Left ventricle myocardium inferior (tissue), 1 donor: Measurements from ENCODE around the gene TMEM150B. TPM values are rescaled to one million over a fixed set of nuclear protein-coding genes. Genes with fewer than 3 reads are reported as not detected.

Source experiments
- DNase-seq: peaks from one replicate; pipeline ENCODE4 v3.0.0-alpha.2; 2020
- H3K27ac ChIP-seq: fragments of 200-600 bp; replicated peaks from 2 replicates; pipeline ENCODE4 v1.8.0; 2021
- H3K27me3 ChIP-seq: fragments of 200-600 bp; 2 replicates; pipeline ENCODE4 v1.8.0; 2021; ENCODE audit warnings: low read depth
- H3K36me3 ChIP-seq: fragments of 200-600 bp; 2 replicates; pipeline ENCODE4 v1.8.0; 2021
- H3K4me1 ChIP-seq: fragments of 200-600 bp; 2 replicates; pipeline ENCODE4 v1.8.0; 2021
- H3K4me3 ChIP-seq: fragments of 200-600 bp; 2 replicates; pipeline ENCODE4 v1.8.0; 2021; ENCODE audit warnings: mild to moderate bottlenecking, moderate library complexity
- H3K9me3 ChIP-seq: fragments of 200-600 bp; replicated peaks from 2 replicates; pipeline ENCODE4 v1.8.0; 2021
- intact Hi-C: fragments of 100-400 bp; cut with micrococcal nuclease; formaldehyde crosslinking; loops from one replicate; pipeline ENCODE4 v1.11.0; 2022
- total RNA-seq: library from RNA; stranded (reverse); fragmentation: NEBNext Ultra II Directional; extraction: Animal tissue kit (Norgen Biotek cat#: 25700); gene quantifications from one replicate; pipeline ENCODE4 v1.2.1, GENCODE V29; 2021
- TF ChIP-seq, protein P1 (sequence below): fragments of 200-600 bp; IDR thresholded peaks from 2 replicates; pipeline ENCODE4 v1.8.0; 2021; ENCODE audit warnings: antibody characterized with exemption, mild to moderate bottlenecking, borderline replicate concordance
- donor health status: DM: no; HTN: yes; CAD: no; lungs with severe emphysema.

TMEM150B gene
- total RNA-seq, 1 donor from 2014 or later = 2.0 TPM

DNA sequence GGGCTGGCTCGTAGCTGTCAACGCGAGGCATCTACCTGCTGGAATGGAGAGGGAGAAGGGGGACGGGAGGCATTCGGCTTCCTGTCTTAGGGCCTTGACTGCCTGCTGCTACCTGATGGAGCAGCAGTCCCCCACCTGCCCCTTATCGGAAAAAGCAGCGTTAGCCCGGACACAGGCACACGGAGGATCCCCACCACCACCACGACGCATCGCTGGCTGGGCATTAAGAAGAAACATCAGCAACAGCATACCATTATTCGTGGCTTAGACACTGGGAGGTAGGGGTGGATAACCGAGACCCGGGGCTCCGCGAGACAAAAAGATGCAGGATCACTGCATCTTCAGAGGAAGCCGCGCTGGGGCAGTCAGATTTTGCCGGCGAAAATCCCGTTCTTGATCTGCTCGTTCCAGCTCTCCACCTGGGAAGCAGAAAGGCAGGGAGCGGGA, 28.2 kb upstream of the TMEM150B start:
- H3K27me3 ChIP-seq = peaks cover 85% of the 10 kb centered on the region
- peak overlapping the region; percentile 61 for H3K4me3 ChIP-seq
- no peaks in the 10 kb centered on the region for H3K9me3 ChIP-seq
- TF ChIP-seq, protein P1, sequence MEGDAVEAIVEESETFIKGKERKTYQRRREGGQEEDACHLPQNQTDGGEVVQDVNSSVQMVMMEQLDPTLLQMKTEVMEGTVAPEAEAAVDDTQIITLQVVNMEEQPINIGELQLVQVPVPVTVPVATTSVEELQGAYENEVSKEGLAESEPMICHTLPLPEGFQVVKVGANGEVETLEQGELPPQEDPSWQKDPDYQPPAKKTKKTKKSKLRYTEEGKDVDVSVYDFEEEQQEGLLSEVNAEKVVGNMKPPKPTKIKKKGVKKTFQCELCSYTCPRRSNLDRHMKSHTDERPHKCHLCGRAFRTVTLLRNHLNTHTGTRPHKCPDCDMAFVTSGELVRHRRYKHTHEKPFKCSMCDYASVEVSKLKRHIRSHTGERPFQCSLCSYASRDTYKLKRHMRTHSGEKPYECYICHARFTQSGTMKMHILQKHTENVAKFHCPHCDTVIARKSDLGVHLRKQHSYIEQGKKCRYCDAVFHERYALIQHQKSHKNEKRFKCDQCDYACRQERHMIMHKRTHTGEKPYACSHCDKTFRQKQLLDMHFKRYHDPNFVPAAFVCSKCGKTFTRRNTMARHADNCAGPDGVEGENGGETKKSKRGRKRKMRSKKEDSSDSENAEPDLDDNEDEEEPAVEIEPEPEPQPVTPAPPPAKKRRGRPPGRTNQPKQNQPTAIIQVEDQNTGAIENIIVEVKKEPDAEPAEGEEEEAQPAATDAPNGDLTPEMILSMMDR = no peak
- intact Hi-C loops = no loop called here
- no peak overlapping the region for H3K27ac ChIP-seq
- H3K4me1 ChIP-seq = peaks cover 19% of the 10 kb centered on the region
- no peak for DNase-seq
- no peaks in the 10 kb centered on the region for H3K36me3 ChIP-seq

DNA sequence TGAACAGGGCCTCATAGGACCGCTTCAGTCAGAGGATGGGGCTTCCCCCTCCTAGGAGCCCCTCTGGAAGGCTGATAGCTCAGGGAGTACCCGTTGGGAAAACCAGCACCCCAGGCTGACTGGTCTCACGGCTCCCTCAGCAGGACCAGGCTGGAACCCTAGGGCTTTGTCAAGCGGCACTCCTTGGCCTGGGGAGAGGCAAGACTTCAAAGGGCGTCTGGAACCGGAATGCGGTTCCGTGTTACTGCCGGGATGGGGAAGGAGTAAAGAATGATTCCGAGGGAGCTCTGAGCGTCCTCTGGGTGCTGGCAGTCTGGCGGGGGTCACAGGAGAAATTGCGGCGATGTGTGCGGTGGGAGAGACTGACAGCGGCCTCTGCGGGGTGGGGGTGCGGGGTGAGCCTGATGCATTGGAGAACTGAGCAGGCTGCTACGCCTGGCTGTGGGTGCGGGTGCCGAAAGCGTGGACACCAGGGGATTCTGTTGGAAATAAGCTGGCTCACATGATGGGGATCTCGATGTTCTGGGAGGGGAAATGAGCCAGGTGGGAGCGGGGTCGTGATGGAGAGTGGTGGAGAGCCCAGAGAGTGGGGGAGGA, 27.5 kb upstream of the TMEM150B start:
- no peak overlapping the region for H3K4me3 ChIP-seq
- H3K4me1 ChIP-seq = peaks cover 19% of the 10 kb centered on the region
- intact Hi-C loops = no loop called here
- H3K36me3 ChIP-seq = no peaks in the 10 kb centered on the region
- no peak for DNase-seq
- no peaks in the 10 kb centered on the region for H3K9me3 ChIP-seq
- H3K27me3 ChIP-seq = peaks cover 79% of the 10 kb centered on the region
- TF ChIP-seq, protein P1 = no peak
- no peak overlapping the region for H3K27ac ChIP-seq

DNA sequence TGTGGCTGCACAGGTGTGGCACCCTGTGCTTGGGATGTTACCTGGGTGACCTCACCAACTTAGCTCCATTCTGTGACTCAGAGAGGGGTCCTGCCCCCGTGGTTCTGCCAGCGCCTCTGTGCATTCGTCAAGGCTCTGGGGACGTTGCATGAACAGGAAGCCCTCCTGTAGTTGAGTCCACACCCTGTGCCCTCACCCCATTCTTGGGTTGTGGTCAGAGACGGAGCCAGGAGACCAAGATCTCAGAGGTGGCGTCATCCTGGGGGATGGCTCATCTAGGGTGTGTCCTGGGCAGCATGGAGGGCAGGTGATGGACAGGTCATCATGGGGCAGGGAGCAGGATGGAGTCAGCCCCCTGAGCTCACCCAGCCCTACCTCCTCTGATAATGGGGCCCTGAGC, 26.9 kb upstream of the TMEM150B start:
- Histone ChIP-seq H3K36me3 (no peaks in the 10 kb centered on the region), H3K4me1 (peaks cover 19% of the 10 kb centered on the region), H3K4me3 (no peak overlapping the region), H3K27ac (no peak overlapping the region), H3K27me3 (peaks cover 73% of the 10 kb centered on the region), H3K9me3 (no peaks in the 10 kb centered on the region)
- intact Hi-C loops = no loop called here
- TF ChIP-seq, protein P1 = no peak
- no peak for DNase-seq

DNA sequence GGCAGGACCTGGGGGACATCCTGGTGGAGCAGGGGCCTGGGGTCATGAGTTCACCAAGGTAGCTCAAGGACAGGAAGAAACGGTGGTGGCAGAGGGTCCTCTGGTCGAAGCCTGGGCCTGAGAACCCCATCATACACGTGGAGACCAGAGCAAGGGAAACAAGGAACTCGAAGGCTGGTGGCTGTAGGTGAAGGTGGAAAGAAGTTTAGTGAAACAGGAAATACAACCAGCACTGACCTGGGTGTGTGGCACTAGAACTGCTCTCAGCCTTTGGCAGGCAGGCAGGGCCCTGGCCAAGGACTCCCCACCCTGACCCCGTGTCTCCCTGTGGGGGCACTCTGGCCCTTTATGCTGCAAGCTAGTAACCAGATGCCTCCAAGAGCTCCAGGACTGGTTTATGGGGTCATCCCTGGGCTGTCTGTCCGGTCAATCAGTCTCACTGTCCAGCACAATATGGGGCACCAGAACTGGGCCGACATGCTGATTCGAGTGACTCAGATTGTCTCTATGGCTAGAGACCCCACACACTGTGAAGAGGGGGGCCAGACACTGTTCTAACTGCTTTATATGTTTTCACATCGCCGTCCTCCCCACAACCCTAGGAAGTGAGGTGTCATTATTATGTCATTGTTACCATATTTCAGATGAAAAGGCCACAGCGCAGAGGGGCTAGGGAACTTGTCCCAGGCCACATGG, 25.6 kb upstream of the TMEM150B start:
- intact Hi-C loops = no loop called here
- H3K36me3 ChIP-seq = peaks cover 8% of the 10 kb centered on the region
- DNase-seq = no peak
- no peak overlapping the region for H3K27ac ChIP-seq
- no peaks in the 10 kb centered on the region for H3K9me3 ChIP-seq
- TF ChIP-seq, protein P1 = no peak
- no peak overlapping the region for H3K4me3 ChIP-seq
- peaks cover 60% of the 10 kb centered on the region for H3K27me3 ChIP-seq
- peaks cover 19% of the 10 kb centered on the region for H3K4me1 ChIP-seq

DNA sequence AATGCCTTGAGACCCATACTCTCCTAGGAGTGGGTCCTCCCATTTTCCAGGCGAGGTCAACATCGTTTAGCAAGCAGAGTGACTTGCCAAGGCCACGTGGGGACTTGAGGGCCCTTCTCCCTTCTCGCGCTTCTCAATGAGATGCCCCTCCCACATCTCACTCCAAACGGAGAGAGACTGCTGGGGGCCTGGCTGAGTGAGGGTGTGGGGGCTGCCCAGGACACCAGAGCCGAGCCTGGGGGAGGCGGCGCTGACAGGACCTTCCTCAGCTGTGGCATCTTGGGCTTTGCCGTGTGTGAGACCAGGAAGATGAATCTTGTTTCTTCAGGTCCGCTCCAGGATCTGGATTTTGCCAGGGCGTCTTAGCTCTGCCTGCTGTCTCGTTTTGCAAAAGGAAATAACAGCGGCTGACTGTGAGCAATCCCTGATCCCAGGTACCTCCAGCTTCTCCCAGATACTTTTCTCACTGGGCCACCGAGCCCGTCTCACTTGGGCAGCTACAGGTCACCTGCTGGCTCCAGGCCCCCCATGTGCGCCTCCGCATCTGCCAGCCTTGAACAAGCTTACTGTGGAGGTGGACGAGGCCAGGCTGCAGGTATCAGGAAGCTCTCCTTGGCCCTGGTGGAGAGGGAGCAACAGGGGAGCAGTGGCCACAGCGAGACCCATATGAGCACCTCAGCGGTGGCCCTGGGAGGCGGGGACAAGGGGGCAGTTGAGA, 23.3 kb upstream of the TMEM150B start:
- Histone ChIP-seq H3K36me3 (peaks cover 13% of the 10 kb centered on the region), H3K9me3 (no peaks in the 10 kb centered on the region), H3K4me3 (no peak overlapping the region), H3K27me3 (peaks cover 38% of the 10 kb centered on the region), H3K27ac (no peak overlapping the region), H3K4me1 (peaks cover 5% of the 10 kb centered on the region)
- intact Hi-C loops = no loop called here
- TF ChIP-seq, protein P1 = no peak
- DNase-seq = no peak
